GM12892 (cell line): ENCODE results near the gene AQP12A.

Source experiments
- POLR2A ChIP-seq: IDR thresholded peaks from 2 replicates; pipeline ENCODE4 v1.6.1; 2011; ENCODE audit warnings: low read depth, low read length, control low read depth
- POLR2AphosphoS5 ChIP-seq: IDR thresholded peaks from 2 replicates; pipeline ENCODE4 v1.6.1; 2011; ENCODE audit warnings: low read depth, low read length, control low read depth

DNA sequence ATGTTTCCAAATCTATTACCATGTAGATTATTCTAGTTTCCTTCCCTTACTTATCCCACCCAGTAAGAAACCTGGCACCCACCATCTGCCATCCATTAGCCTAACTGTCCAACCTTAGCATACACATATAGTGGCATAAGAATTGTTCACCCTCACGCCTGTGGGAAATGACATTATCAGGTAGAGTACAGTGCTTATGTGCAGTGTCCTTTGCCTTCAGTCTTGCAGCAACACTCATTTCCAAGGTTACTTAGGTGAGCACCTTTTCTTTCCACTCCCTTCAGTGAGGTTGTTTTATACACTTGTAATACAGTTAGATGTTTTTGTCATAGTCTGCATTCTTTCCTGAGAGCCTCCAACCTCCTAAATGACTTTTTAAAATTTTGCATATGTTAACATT is 27.0 kb upstream of the AQP12A start:
- TF ChIP-seq POLR2A (no peak), POLR2AphosphoS5 (no peak)
